Spinal cord (tissue), 10 donors: ENCODE measurements around the gene CCDC122. TPM values are rescaled to one million over a fixed set of nuclear protein-coding genes. Genes with fewer than 3 reads are reported as not detected.

Experiments
- DNase-seq, 6 donors: peaks; one replicate each; pipeline versions ENCODE4 v3.0.0 to v3.0.0-alpha.2; 2013 to 2015; ENCODE audit warnings: low spot score in 6 of 6, low read depth in 4 of 6
- H3K27ac ChIP-seq: one replicate; pipeline ENCODE4 v1.5.1; 2013; ENCODE audit warnings: low read depth, low read length, control low read depth
- H3K27me3 ChIP-seq: one replicate; pipeline ENCODE4 v1.6.1; 2013; ENCODE audit warnings: low read length; ENCODE audit not compliant: control insufficient read depth, insufficient read depth
- H3K36me3 ChIP-seq: one replicate; pipeline ENCODE4 v1.6.1; 2013; ENCODE audit warnings: low read length; ENCODE audit not compliant: control insufficient read depth, insufficient read depth
- H3K4me1 ChIP-seq: one replicate; pipeline ENCODE4 v1.6.1; 2013; ENCODE audit warnings: low read length; ENCODE audit not compliant: control insufficient read depth, insufficient read depth
- H3K4me3 ChIP-seq: one replicate; pipeline ENCODE4 v1.5.1; 2013; ENCODE audit warnings: low read depth, low read length, control low read depth
- H3K9me3 ChIP-seq: one replicate; pipeline ENCODE4 v1.6.1; 2013; ENCODE audit warnings: low read length; ENCODE audit not compliant: control insufficient read depth, insufficient read depth
- WGBS: methylation state at CpG from one replicate; pipeline ENCODE4 v1.1.5; 2013; ENCODE audit warnings: missing lambda C conversion rate; ENCODE audit not compliant: insufficient coverage; 5-methylcytosine and 5-hydroxymethylcytosine counted together
- long read RNA-seq, 4 donors: transcript quantifications; one replicate each; lab custom pipeline, GENCODE V29; 2026
- polyA plus RNA-seq, 2 donors: library from polyadenylated mRNA; unstranded; fragments of 120-200 nt; gene quantifications; one replicate each; pipeline ENCODE4 v1.2.1, GENCODE V29; 2013; ENCODE audit not compliant: insufficient read length in 2 of 2
- total RNA-seq, 2 donors: library from RNA; depleted of rRNA in 1 of 2; stranded (reverse); fragments of 120-200 nt in 1 of 2; fragments of >200 nt in 1 of 2; gene quantifications; one replicate each; pipeline versions ENCODE4 v1.2.3 to v1.2.4, GENCODE V29; 2013 to 2014
- donor health status: healthy.

The CCDC122 gene
- total RNA-seq (1 to 10 TPM; 5.4 to 7.5 TPM), polyA plus RNA-seq (1 to 10 TPM; 4.7 to 7.3 TPM)
- long read RNA-seq, donor 1, partial matches to known transcripts, result 0 of 2 reads
- long read RNA-seq, donor 1, other reads (novel, unspliced or antisense), result 0 of 2 reads
- long read RNA-seq, donor 2, partial matches to known transcripts, result 0 of 1 reads
- long read RNA-seq, donor 2, other reads (novel, unspliced or antisense), result 0 of 1 reads
- long read RNA-seq, donor 3, partial matches to known transcripts, result 0 of 2 reads
- long read RNA-seq, donor 3, other reads (novel, unspliced or antisense), result 0 of 2 reads
- long read RNA-seq, donor 4, partial matches to known transcripts, result 0 of 2 reads
- long read RNA-seq, donor 4, other reads (novel, unspliced or antisense), result 0 of 2 reads

DNA sequence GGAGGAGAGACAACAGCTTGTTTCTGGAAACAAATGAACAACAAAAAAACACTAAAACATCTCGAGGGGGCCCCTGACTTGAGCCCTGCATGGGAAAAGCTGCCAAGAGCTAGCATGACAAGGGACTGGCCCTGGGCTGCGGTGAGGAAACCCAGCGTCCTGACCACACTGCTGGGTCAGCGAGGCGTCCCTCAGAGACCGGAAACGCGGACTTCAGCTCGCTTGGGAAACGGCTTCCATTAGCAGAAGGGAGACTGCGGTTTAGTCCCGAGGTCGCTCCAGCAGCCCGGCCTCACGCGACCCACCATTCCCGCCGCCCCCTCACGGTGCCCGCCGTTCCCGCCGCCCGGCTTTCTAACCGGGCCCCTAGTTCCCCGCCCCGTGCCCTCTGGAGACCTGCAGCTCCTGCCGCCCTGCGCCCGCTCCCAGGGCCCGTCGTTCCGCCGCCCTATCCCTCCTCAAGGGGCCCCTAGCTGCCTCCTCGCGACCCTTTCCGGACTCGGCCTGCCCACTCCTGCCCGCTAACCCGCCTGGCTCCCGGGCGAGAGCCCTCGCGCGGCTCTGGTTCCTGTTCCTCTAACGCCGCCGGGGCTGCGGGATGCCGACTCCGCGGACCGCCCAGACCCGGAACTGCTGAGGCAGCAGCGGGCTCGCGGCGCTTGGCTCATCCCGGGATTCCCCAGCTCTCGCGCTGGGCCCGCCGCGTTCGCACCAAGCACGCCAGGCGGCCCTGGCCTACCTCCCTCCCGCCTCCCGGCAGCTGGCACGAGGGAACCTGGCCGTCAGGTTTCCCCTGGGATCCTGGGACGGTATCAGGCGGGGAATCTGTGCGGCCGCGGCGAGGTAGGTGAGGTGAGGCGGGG, at the start of gene CCDC122:
CCDC122 (minus strand) TSS at position 849 of the 863 bp plus-strand sequence. CDS start 10,364 bp downstream, outside the sequence.
- Histone ChIP-seq H3K27ac (peak within 1 kb of the TSS; percentile 76), H3K4me1 (peaks cover 9% of the 10 kb centered on the region), H3K4me3 (peak within 1 kb of the TSS; percentile 69), H3K36me3 (no peaks in the 10 kb centered on the region), H3K9me3 (no peaks in the 10 kb centered on the region), H3K27me3 (peaks cover 4% of the 10 kb centered on the region)
- DNase-seq, result peak in 5 of 6 donors; percentile 38 to 87 (median 43)
- under 1% methylated on average over 77 of the region's 78 CpGs for WGBS

GRCh38 chr13:43924549-43925245, 45.2 kb upstream of the CCDC122 start:
- H3K4me1 ChIP-seq, result no peaks in the 10 kb centered on the region
- H3K4me3 ChIP-seq, result no peak overlapping the region
- no peaks in the 10 kb centered on the region for H3K27me3 ChIP-seq
- no peak for DNase-seq
- 100% methylated on average over 1 of the region's 5 CpGs for WGBS
- no peaks in the 10 kb centered on the region for H3K36me3 ChIP-seq
- H3K9me3 ChIP-seq, result no peaks in the 10 kb centered on the region
- no peak overlapping the region for H3K27ac ChIP-seq

- Histone ChIP-seq H3K27me3 (no peaks in the 10 kb centered on the region), H3K9me3 (no peaks in the 10 kb centered on the region), H3K27ac (no peak overlapping the region), H3K36me3 (no peaks in the 10 kb centered on the region), H3K4me1 (no peaks in the 10 kb centered on the region), H3K4me3 (no peak overlapping the region)
- DNase-seq, result no peak
- no CpG with 5 or more reads among the region's 1 CpG for WGBS
Observed at GRCh38 chr13:43920965-43921674, 41.6 kb upstream of the CCDC122 start.

DNA sequence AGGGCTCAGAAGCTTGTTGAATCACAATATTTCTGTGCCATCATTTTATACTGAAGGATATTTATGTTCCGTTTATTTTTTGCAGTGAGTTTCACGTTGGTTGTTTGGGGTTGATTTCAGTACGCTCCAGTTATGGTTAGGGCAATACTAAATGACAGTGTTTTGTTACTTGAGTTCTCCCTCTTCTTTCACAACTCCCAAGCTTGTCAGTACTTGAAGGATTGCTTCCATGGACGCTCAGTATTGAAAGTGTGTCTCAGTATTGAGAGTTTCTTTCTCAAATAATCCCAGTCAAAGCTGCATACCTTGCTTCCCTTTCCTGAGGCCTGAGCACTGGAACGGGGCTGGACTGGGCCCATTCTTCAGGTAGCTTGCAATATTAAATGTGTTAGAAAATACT, 39.1 kb upstream of the CCDC122 start:
- no peak overlapping the region for H3K27ac ChIP-seq
- DNase-seq, result no peak
- H3K27me3 ChIP-seq, result no peaks in the 10 kb centered on the region
- no peaks in the 10 kb centered on the region for H3K9me3 ChIP-seq
- no peak overlapping the region for H3K4me3 ChIP-seq
- no peaks in the 10 kb centered on the region for H3K4me1 ChIP-seq
- H3K36me3 ChIP-seq, result no peaks in the 10 kb centered on the region
- WGBS, result no CpG with 5 or more reads among the region's 5 CpGs

DNA sequence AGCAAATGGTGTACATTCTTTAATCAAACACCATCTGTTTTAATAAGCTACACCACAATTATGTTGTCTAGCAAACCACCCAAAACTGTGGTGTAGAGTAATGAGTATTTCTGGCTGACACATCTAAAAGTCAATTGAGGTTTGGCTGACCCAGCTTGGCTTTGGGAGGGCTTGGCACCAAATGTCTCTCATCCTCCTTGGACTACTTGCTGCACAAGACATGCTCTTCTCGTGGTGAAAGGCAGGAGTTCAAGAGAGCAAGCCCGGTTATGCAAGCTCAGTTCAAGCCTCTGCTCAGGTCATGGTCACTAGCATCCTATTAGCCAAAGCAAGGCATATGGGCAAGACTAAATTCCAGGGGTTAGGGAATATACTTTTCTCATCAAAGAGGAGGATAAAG, 37.3 kb upstream of the CCDC122 start:
- H3K9me3 ChIP-seq, result no peaks in the 10 kb centered on the region
- H3K4me1 ChIP-seq, result no peaks in the 10 kb centered on the region
- H3K27me3 ChIP-seq, result no peaks in the 10 kb centered on the region
- no peaks in the 10 kb centered on the region for H3K36me3 ChIP-seq
- no peak overlapping the region for H3K4me3 ChIP-seq
- 63% methylated on average over 2 of the region's 2 CpGs for WGBS
- H3K27ac ChIP-seq, result no peak overlapping the region
- DNase-seq, result no peak

DNA sequence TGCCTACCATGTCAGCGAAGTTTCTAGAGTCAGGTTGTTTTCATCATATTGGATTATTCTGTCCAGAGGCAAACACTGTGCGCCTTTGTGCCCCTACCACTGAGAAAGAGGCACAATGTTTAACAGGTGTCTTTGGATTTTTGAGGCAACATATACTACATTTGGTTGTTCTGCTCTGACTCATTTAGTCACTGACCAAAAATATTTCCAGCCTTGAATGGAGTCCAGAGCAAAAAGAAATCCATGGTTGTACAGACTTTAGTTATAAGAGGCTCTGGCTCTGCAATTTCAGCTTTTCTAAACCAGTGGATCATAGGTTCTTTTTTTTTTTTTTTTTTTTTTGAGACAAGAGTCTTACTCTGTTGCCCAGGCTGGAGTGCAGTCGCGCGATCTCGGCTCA, 35.9 kb upstream of the CCDC122 start:
- no CpG with 5 or more reads among the region's 6 CpGs for WGBS
- H3K27ac ChIP-seq, result no peak overlapping the region
- no peak for DNase-seq

GRCh38 chr13:43911871-43912270, 32.3 kb upstream of the CCDC122 start:
- peak in 1 of 6 donors; percentile 22 for DNase-seq
- no peaks in the 10 kb centered on the region for H3K9me3 ChIP-seq
- H3K4me3 ChIP-seq, result no peak overlapping the region
- H3K27ac ChIP-seq, result no peak overlapping the region
- no peaks in the 10 kb centered on the region for H3K27me3 ChIP-seq
- no peaks in the 10 kb centered on the region for H3K36me3 ChIP-seq
- no peaks in the 10 kb centered on the region for H3K4me1 ChIP-seq
- 40% methylated on average over 1 of the region's 3 CpGs for WGBS

More for the DNA sequence above, 35.9 kb upstream of the CCDC122 start:
- no peaks in the 10 kb centered on the region for H3K4me1 ChIP-seq
- no peaks in the 10 kb centered on the region for H3K27me3 ChIP-seq
- H3K36me3 ChIP-seq, result no peaks in the 10 kb centered on the region
- H3K9me3 ChIP-seq, result no peaks in the 10 kb centered on the region
- H3K4me3 ChIP-seq, result no peak overlapping the region

DNA sequence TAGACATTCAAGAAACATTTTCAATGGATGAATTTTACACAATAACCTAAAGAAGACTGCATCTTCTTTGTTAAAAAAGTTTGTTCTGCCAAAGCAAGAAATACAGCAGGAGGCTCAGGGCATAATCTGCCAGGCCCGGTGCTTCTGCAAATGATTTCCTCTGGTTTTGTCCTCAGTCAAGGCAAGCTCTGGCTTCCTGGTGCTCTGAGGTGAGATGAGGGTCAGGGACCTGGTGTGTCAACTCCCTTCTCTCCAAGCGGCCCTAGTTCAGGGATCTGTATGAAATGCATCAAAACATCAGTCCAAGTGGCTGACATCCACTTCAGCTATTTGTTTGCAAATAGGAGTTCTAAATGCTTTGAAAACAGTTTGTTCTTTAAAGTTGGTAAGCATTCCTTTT, 31.7 kb upstream of the CCDC122 start:
- no peak for DNase-seq
- 33% methylated on average over 1 of the region's 2 CpGs for WGBS
- H3K27ac ChIP-seq, result no peak overlapping the region
- H3K9me3 ChIP-seq, result no peaks in the 10 kb centered on the region
- H3K4me1 ChIP-seq, result no peaks in the 10 kb centered on the region
- no peak overlapping the region for H3K4me3 ChIP-seq
- H3K27me3 ChIP-seq, result no peaks in the 10 kb centered on the region
- no peaks in the 10 kb centered on the region for H3K36me3 ChIP-seq

GRCh38 chr13:43910856-43911255, 31.3 kb upstream of the CCDC122 start:
- no peak for DNase-seq
- H3K9me3 ChIP-seq, result no peaks in the 10 kb centered on the region
- H3K36me3 ChIP-seq, result no peaks in the 10 kb centered on the region
- H3K4me1 ChIP-seq, result no peaks in the 10 kb centered on the region
- no peak overlapping the region for H3K27ac ChIP-seq
- H3K4me3 ChIP-seq, result no peak overlapping the region
- H3K27me3 ChIP-seq, result no peaks in the 10 kb centered on the region
